Bladder microvascular endothelial cell (primary cell): ENCODE results near the gene GCC2. TPM values are rescaled to one million over a fixed set of nuclear protein-coding genes. Genes with fewer than 3 reads are reported as not detected.

Experiments
- total RNA-seq: library from RNA; depleted of rRNA; stranded (reverse); fragments of >200 nt; gene quantifications from 2 replicates; pipeline ENCODE4 v1.2.3, GENCODE V29; 2014

Gene GCC2
- 13.4 and 24.1 TPM in 2 replicates for total RNA-seq

GRCh38 chr2:108448678-108449409 lies at the start of gene GCC2:
GCC2 (plus strand) TSS chr2:108449206; CDS start chr2:108449275, 69 bp downstream.

DNA sequence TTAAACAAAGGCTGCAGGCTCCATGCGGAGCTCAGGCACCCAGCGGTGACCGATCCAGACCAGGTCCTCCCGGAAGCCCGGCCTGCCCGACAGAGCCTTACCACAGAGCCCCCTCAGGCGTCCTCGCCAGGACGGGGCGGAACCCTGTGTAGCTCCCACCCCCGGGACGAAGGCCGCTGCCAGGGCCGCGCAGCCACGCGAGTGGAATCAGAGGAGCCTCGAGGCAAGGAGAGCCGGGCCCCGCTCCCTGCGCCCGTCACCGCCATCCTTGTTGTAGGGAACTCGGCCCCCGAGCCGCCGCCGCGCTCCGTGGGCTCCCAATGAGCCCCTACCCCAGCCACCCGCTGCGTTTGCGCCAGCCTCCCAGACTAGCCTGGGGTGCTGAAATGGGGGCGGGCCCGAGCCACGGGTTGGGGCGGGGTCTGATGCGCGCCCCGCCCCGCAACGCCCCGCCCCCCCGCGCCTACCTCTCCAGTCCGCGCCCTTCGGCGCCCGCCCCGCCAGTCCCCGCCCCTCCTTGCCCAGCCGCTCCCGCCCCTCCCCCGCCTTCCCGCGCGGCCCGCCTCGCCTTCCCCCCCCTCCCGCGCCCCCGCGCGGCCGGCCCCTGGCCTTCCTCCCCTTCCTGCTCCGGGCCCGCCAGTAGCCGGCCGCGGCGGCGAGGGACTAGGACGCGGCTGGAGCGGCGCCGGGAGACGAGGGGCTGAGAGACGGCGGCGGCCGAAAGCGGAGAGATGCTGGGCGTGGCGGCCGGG lies 85.0 kb downstream of the GCC2 start, which contains the start of gene LIMS1:
TSS of gene LIMS1 (plus strand) at position 639 of the 752 bp plus-strand sequence. CDS start at position 732, 93 bp downstream.

Other genes starting within 250 kb of the GCC2 start
- not detected in 2 replicates for gene SULT1C3, start 209.2 kb upstream of the GCC2 start, total RNA-seq
- not detected in 2 replicates for gene SULT1C2, start 160.3 kb upstream of the GCC2 start, total RNA-seq
- 7.6 and 82.8 TPM in 2 replicates for gene SULT1C4, start 71.3 kb upstream of the GCC2 start, total RNA-seq
- 103 and 250 TPM in 2 replicates for gene LIMS1, start 85.3 kb downstream of the GCC2 start, total RNA-seq